CD4-positive, alpha-beta T cell treated with Interleukin-15 for 1 hour (primary cell): ENCODE data around the gene RFC1.
"Not testable (repeated sequence)": the region's sequence is repeated elsewhere in the genome, so short reads cannot be mapped to it uniquely, and the experiment has no call there.

Source experiments
- DNase-seq: peaks from one replicate; pipeline ENCODE4 v3.0.0-alpha.2; 2020

RFC1 gene

GRCh38 chr4:39365830-39366771 lies at the start of gene RFC1:
Gene RFC1 (minus strand): TSS chr4:39366362. CDS start chr4:39366241, 121 bp downstream.
- DNase-seq = peak; percentile 91

GRCh38 chr4:39415678-39416283 lies 49.6 kb upstream of the RFC1 start:
- DNase-seq = no peak

- DNase-seq = not testable (repeated sequence)
Observed at GRCh38 chr4:39411561-39411960, 45.4 kb upstream of the RFC1 start.

GRCh38 chr4:39410415-39410814 lies 44.3 kb upstream of the RFC1 start:
- DNase-seq = no peak

- DNase-seq = no peak
Observed at GRCh38 chr4:39407584-39407885, 41.4 kb upstream of the RFC1 start.

- no peak for DNase-seq
Observed at GRCh38 chr4:39406763-39407583, 40.8 kb upstream of the RFC1 start, which contains the start of gene KLB. Gene KLB (plus strand): TSS chr4:39406930. CDS start chr4:39406950, 20 bp downstream.

- DNase-seq = not testable (repeated sequence)
Observed at GRCh38 chr4:39401640-39402039, 35.5 kb upstream of the RFC1 start.

- no peak for DNase-seq
Observed at GRCh38 chr4:39394706-39395105, 28.5 kb upstream of the RFC1 start.

- no peak for DNase-seq
Observed at GRCh38 chr4:39390603-39391002, 24.4 kb upstream of the RFC1 start.

- no peak for DNase-seq
Observed at GRCh38 chr4:39384563-39384962, 18.4 kb upstream of the RFC1 start.

GRCh38 chr4:39383690-39384089 lies 17.5 kb upstream of the RFC1 start:
- no peak for DNase-seq

- DNase-seq = no peak
Observed at GRCh38 chr4:39375478-39375877, 9.3 kb upstream of the RFC1 start.

GRCh38 chr4:39371209-39371608 lies 5.0 kb upstream of the RFC1 start:
- not testable (repeated sequence) for DNase-seq

GRCh38 chr4:39369301-39369700 lies 3.1 kb upstream of the RFC1 start:
- no peak for DNase-seq

GRCh38 chr4:39367166-39367565 lies 1.0 kb upstream of the RFC1 start:
- no peak for DNase-seq

GRCh38 chr4:39365360-39365759 lies 802 bp downstream of the RFC1 start:
- no peak for DNase-seq

- DNase-seq = no peak
Observed at GRCh38 chr4:39363773-39364393, 2.3 kb downstream of the RFC1 start.

GRCh38 chr4:39362827-39363226 lies 3.3 kb downstream of the RFC1 start:
- DNase-seq = no peak

- not testable (repeated sequence) for DNase-seq
Observed at GRCh38 chr4:39360611-39361010, 5.6 kb downstream of the RFC1 start.

GRCh38 chr4:39357002-39357401 lies 9.2 kb downstream of the RFC1 start:
- no peak for DNase-seq

GRCh38 chr4:39354254-39354552 lies 12.0 kb downstream of the RFC1 start:
- DNase-seq = no peak

GRCh38 chr4:39353478-39354253 lies 12.5 kb downstream of the RFC1 start:
- DNase-seq = no peak

GRCh38 chr4:39353149-39353477 lies 13.0 kb downstream of the RFC1 start:
- peak; percentile 55 for DNase-seq
